ACC112 (cell line): Measurements from ENCODE around the gene C6orf132.
A peak's percentile ranks its signal among the peaks of the same experiment; 100 is the strongest.

Source experiments
- H2AFZ ChIP-seq: fragments of 200-600 bp; sonication (generic); one replicate; pipeline ENCODE4 v1.6.0; 2017; ENCODE audit warnings: antibody characterized with exemption, low read length; ENCODE audit not compliant: unreplicated experiment
- H3K27ac ChIP-seq: fragments of 200-600 bp; sonication (generic); 2 replicates; pipeline ENCODE4 v1.5.1; 2014; ENCODE audit warnings: low read depth, mild to moderate bottlenecking, antibody characterized with exemption, low read length, moderate library complexity
- H3K27me3 ChIP-seq: fragments of 200-600 bp; sonication (generic); 2 replicates; pipeline ENCODE4 v1.6.1; 2014; ENCODE audit warnings: mild to moderate bottlenecking, antibody characterized with exemption, low read length, moderate library complexity, mixed read lengths; ENCODE audit not compliant: insufficient read depth
- H3K36me3 ChIP-seq: fragments of 200-600 bp; sonication (generic); 2 replicates; pipeline ENCODE4 v1.6.1; 2016; ENCODE audit warnings: mild to moderate bottlenecking, antibody characterized with exemption, low read length, moderate library complexity, mixed read lengths; ENCODE audit not compliant: insufficient read depth
- H3K4me1 ChIP-seq: fragments of 200-600 bp; sonication (generic); one replicate; pipeline ENCODE4 v1.6.1; 2016; ENCODE audit warnings: low read length, mixed read lengths; ENCODE audit not compliant: insufficient read depth, unreplicated experiment, control insufficient read depth
- H3K4me3 ChIP-seq: fragments of 200-600 bp; sonication (generic); 2 replicates; pipeline ENCODE4 v1.5.1; 2014; ENCODE audit warnings: mild to moderate bottlenecking, low read depth, low read length
- H3K79me2 ChIP-seq: fragments of 200-600 bp; sonication (generic); one replicate; pipeline ENCODE4 v1.6.0; 2016; ENCODE audit warnings: low read length; ENCODE audit not compliant: control insufficient read depth, unreplicated experiment, insufficient read depth

C6orf132 gene

DNA sequence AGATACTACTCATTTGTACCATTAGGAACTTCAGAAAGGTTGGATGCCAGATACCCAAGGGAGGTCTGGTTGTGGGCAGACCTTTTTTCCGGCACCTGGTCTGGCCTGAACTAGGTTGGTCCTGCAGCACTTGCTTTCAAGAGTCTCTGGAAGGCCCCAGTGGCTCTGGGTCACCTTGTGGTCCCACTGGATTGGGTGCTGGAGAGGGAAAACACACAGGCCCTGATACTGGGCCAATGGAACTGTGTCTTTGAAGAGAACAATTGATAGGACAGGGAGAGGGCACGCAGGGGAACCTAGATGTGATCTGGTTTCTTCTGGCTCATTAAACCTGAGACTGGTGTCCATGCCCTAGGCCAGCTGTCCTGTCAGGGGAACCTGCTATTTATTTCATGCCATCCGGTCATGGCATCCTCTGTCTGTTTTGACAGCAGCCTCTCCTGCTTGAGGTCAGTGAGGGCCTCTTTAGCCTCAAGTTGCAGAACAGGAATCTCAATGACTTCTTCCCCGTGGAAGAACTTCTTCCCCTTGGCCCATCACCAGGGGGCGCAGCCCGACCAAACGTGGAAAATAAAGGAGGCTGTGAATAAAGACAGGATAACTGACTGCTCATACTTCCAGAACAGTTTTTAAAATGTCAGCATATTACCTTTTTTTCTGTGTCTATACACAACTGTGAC lies 67.1 kb downstream of the C6orf132 start:
- H2AFZ ChIP-seq = no peak overlapping the region
- H3K27ac ChIP-seq = no peak overlapping the region
- no peaks in the 10 kb centered on the region for H3K79me2 ChIP-seq

GRCh38 chr6:42073287-42073686 lies 69.1 kb downstream of the C6orf132 start:
- no peak overlapping the region for H2AFZ ChIP-seq
- H3K4me3 ChIP-seq = no peak overlapping the region
- H3K4me1 ChIP-seq = no peaks in the 10 kb centered on the region
- H3K27ac ChIP-seq = no peak overlapping the region
- no peaks in the 10 kb centered on the region for H3K27me3 ChIP-seq
- H3K36me3 ChIP-seq = peaks cover 18% of the 10 kb centered on the region
- no peaks in the 10 kb centered on the region for H3K79me2 ChIP-seq

More for the DNA sequence above, 67.1 kb downstream of the C6orf132 start:
- Histone ChIP-seq H3K4me1 (no peaks in the 10 kb centered on the region), H3K27me3 (no peaks in the 10 kb centered on the region), H3K36me3 (peaks cover 10% of the 10 kb centered on the region), H3K4me3 (no peak overlapping the region)

GRCh38 chr6:42071881-42072583 lies 70.4 kb downstream of the C6orf132 start:
- peaks cover 13% of the 10 kb centered on the region for H3K36me3 ChIP-seq

DNA sequence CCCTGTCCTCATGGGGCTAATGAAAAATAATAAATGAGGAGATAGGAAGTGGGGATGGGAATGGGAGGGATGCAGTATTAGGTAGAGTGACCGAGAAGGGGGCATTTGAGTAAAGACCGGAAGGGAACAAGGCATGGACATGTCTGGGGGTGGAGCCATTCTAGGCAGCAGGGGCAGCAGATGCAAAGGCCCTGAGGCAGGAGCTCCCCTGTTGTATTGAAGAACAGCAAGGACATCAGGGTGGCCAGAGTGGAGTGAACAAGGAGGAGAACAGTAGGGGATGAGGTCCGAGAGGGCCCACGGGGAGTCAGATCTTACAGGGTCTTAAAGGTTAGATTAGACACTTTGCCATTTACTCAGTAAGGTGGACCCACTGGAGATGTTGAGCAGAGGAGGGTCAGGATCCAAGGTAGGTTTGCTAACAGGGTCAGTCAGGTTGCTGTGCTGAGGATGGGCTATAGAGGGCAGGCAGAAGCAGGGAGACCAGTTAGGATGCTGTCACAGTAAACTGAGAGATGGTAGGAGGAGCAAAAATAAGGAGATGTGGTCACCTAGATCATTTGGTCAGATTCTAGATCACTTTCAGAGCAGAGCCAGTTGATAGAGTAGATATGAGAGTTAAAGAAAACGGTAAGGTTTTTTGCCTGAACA lies 73.4 kb downstream of the C6orf132 start:
- no peaks in the 10 kb centered on the region for H3K27me3 ChIP-seq
- no peak overlapping the region for H3K4me3 ChIP-seq
- H3K27ac ChIP-seq = no peak overlapping the region
- peaks cover 14% of the 10 kb centered on the region for H3K36me3 ChIP-seq
- no peaks in the 10 kb centered on the region for H3K79me2 ChIP-seq
- H2AFZ ChIP-seq = no peak overlapping the region
- no peaks in the 10 kb centered on the region for H3K4me1 ChIP-seq

More at GRCh38 chr6:42071881-42072583, 70.4 kb downstream of the C6orf132 start:
- Histone ChIP-seq H3K79me2 (no peaks in the 10 kb centered on the region), H3K4me1 (no peaks in the 10 kb centered on the region), H3K27ac (no peak overlapping the region), H3K4me3 (no peak overlapping the region), H2AFZ (no peak overlapping the region), H3K27me3 (no peaks in the 10 kb centered on the region)

GRCh38 chr6:42068173-42068572 lies 74.2 kb downstream of the C6orf132 start:
- Histone ChIP-seq H3K36me3 (peaks cover 14% of the 10 kb centered on the region), H3K4me3 (no peak overlapping the region), H2AFZ (no peak overlapping the region)

GRCh38 chr6:42066156-42066675 lies 76.2 kb downstream of the C6orf132 start:
- no peak overlapping the region for H2AFZ ChIP-seq
- H3K79me2 ChIP-seq = no peaks in the 10 kb centered on the region
- H3K27me3 ChIP-seq = no peaks in the 10 kb centered on the region
- H3K27ac ChIP-seq = no peak overlapping the region
- peaks cover 11% of the 10 kb centered on the region; the same call in 1 of the 2 replicates for H3K36me3 ChIP-seq
- no peak overlapping the region for H3K4me3 ChIP-seq
- H3K4me1 ChIP-seq = no peaks in the 10 kb centered on the region

More at GRCh38 chr6:42068173-42068572, 74.2 kb downstream of the C6orf132 start:
- Histone ChIP-seq H3K79me2 (no peaks in the 10 kb centered on the region), H3K27ac (no peak overlapping the region), H3K27me3 (no peaks in the 10 kb centered on the region), H3K4me1 (no peaks in the 10 kb centered on the region)

- H3K4me3 ChIP-seq = no peak overlapping the region
- H3K27ac ChIP-seq = no peak overlapping the region
- peaks cover 46% of the 10 kb centered on the region for H3K36me3 ChIP-seq
- no peak overlapping the region for H2AFZ ChIP-seq
- no peaks in the 10 kb centered on the region for H3K4me1 ChIP-seq
- no peaks in the 10 kb centered on the region for H3K27me3 ChIP-seq
- no peaks in the 10 kb centered on the region for H3K79me2 ChIP-seq
Observed at GRCh38 chr6:42059743-42060142, 82.7 kb downstream of the C6orf132 start.

- H3K79me2 ChIP-seq = peaks cover 16% of the 10 kb centered on the region
- no peak overlapping the region for H3K27ac ChIP-seq
- no peaks in the 10 kb centered on the region for H3K27me3 ChIP-seq
- H3K4me3 ChIP-seq = no peak overlapping the region
- peaks cover 33% of the 10 kb centered on the region for H3K36me3 ChIP-seq
- no peak overlapping the region for H2AFZ ChIP-seq
- H3K4me1 ChIP-seq = no peaks in the 10 kb centered on the region
Observed at GRCh38 chr6:42053601-42054000, 88.8 kb downstream of the C6orf132 start.

- Histone ChIP-seq H3K4me1 (peaks cover 14% of the 10 kb centered on the region), H3K4me3 (peak overlapping the region; percentile 95), H3K27ac (no peak overlapping the region), H2AFZ (no peak overlapping the region), H3K36me3 (peaks cover 22% of the 10 kb centered on the region), H3K27me3 (no peaks in the 10 kb centered on the region), H3K79me2 (peaks cover 36% of the 10 kb centered on the region)
Observed at GRCh38 chr6:42051268-42051653, 91.2 kb downstream of the C6orf132 start.
